Glomerular visceral epithelial cell (primary cell): ENCODE measurements around the gene IL17RA.
"Not testable (repeated sequence)": the region's sequence is repeated elsewhere in the genome, so short reads cannot be mapped to it uniquely, and the experiment has no call there.

ENCODE experiments used
- DNase-seq: peaks from one replicate; pipeline ENCODE4 v3.0.0-alpha.2; 2016; ENCODE audit errors: extremely low spot score

IL17RA gene, protein sequence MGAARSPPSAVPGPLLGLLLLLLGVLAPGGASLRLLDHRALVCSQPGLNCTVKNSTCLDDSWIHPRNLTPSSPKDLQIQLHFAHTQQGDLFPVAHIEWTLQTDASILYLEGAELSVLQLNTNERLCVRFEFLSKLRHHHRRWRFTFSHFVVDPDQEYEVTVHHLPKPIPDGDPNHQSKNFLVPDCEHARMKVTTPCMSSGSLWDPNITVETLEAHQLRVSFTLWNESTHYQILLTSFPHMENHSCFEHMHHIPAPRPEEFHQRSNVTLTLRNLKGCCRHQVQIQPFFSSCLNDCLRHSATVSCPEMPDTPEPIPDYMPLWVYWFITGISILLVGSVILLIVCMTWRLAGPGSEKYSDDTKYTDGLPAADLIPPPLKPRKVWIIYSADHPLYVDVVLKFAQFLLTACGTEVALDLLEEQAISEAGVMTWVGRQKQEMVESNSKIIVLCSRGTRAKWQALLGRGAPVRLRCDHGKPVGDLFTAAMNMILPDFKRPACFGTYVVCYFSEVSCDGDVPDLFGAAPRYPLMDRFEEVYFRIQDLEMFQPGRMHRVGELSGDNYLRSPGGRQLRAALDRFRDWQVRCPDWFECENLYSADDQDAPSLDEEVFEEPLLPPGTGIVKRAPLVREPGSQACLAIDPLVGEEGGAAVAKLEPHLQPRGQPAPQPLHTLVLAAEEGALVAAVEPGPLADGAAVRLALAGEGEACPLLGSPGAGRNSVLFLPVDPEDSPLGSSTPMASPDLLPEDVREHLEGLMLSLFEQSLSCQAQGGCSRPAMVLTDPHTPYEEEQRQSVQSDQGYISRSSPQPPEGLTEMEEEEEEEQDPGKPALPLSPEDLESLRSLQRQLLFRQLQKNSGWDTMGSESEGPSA

GRCh38 chr22:17084554-17085276, at the start of gene IL17RA:
Gene IL17RA, plus strand, starts transcription at chr22:17085000. Its CDS starts 92 bp downstream, at chr22:17085092.
- peak; percentile 89 for DNase-seq

GRCh38 chr22:17035246-17035645, 49.6 kb upstream of the IL17RA start:
- DNase-seq: no peak

- not testable (repeated sequence) for DNase-seq
Observed at GRCh38 chr22:17035976-17036841, 48.6 kb upstream of the IL17RA start.

- not testable (repeated sequence) for DNase-seq
Observed at GRCh38 chr22:17036842-17037711, 47.7 kb upstream of the IL17RA start.

- no peak for DNase-seq
Observed at GRCh38 chr22:17043521-17043920, 41.3 kb upstream of the IL17RA start.

DNA sequence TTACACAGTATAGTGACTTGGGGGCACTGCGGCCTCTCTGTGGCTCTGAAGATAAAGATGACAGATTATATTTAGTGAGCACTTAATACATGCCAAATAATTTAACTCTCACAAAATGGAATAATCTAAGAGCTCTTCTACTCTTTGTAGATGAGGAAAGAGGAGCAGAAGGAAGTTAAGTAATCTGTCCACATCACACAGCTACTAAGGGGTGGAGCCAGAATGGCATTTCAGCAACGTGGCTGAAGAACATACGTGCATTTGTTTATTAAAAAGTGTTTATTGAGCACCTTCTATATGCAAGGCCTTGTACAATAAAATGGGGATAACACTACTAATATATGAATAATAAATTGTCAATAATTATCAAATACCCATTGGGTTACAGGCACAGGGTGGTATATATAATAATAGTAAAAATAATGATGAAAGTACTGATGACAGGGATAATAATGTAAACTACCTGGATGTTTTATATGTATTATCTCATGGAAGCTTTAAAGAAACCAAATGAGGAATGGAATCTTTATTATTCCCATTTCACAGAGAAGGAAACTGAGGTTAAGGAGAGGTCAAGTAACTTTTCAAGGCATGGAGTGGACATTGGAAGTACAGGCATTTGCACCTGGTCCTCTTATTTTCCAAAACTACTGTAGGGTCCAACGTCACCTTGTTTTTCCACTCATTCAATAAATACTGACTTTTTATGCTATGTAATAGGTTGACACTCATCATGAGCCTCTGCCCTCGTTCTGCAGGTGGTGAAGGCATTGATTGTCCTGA, 38.0 kb upstream of the IL17RA start:
- no peak for DNase-seq

DNA sequence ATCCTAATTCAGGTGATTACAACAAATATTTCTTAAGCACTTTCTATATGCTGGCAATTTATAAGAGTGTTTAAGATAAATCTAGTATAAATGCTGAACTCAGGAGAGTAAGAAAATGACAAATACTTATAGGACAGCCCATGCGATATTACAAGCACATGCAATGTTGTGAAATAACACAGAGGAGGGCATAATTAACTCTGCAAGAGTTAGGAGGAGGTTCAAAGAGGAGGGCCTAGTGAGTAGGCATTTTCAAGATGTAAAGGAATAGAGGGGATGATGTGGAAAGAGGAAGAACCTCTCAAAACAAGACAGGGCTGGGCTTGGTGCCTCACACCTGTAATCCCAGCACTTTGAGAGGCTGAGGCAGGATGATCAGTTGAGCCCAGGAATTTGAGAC, 37.1 kb upstream of the IL17RA start:
- DNase-seq: no peak

GRCh38 chr22:17056058-17056457, 28.7 kb upstream of the IL17RA start:
- no peak for DNase-seq

DNA sequence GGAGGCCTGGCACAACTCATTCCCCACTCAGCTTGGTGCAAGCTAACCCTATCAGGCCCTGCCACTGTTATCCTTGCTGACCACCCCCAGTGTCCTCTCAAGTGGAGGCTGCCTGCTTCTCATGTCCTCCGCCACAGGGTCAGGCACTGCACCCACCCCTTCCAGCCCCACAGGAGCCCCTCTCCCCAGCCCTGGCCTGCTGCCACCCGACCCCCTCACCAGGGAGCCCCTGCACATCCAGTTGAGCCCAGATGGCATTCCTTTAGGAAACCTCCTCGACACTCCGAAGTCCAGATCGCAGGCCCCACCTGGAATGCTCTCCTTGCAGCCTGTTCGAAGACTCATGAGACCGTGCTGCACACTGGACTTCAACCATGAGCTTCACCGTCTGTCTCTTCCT, 28.0 kb upstream of the IL17RA start:
- no peak for DNase-seq

GRCh38 chr22:17057959-17058814, 26.6 kb upstream of the IL17RA start:
- DNase-seq: peak; percentile 47

DNA sequence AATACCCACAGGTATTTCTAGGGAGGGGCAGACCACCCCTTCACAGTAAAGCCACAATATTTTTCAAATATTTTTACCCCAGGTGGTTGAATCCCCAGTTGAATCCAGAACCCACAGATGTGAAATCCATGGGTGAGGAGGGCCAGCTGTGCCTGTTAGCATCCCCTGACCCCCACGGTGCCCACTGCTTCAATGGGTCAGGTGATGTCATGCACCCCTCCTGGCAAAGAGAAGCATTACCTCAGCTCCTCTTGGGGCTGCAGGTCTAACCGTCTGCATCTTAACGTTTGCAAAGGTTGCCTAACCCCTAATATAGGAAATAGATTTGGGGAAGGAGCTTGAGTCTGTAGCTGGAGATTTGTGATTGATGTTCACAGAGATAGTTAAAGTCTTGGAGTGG, 24.7 kb upstream of the IL17RA start:
- no peak for DNase-seq

DNA sequence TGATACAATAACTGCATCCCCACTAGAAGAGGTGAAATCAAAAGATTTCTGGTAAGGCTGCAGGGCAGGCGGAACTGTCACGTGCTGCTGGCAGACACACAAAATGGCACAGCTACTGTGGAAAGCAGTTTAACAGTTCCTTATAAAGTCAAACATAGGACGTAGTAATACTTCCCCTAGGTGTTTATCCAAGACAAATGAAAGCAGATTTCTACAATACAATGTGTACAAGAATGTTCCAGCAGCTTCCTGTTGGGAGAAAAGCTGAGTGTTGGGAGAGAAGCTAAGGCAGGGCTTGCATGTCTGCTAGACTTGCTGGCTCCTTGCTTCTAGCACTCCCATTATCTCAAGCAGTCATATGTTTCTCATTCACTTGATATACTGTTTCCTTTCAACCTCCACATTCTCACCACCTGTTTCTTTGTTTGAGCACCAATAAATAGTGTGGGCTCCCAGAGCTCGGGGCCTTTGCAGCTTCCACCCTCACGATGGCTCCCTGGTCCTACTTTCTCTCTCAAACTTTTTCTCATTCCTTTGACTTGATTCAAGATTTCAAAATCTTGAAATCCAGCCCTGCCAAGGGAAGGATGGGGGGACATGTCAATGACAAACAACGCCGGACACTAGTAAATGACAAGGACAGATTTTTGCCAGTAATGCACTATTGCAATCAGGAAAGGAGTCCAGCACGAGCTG, 21.2 kb upstream of the IL17RA start:
- DNase-seq: no peak

DNA sequence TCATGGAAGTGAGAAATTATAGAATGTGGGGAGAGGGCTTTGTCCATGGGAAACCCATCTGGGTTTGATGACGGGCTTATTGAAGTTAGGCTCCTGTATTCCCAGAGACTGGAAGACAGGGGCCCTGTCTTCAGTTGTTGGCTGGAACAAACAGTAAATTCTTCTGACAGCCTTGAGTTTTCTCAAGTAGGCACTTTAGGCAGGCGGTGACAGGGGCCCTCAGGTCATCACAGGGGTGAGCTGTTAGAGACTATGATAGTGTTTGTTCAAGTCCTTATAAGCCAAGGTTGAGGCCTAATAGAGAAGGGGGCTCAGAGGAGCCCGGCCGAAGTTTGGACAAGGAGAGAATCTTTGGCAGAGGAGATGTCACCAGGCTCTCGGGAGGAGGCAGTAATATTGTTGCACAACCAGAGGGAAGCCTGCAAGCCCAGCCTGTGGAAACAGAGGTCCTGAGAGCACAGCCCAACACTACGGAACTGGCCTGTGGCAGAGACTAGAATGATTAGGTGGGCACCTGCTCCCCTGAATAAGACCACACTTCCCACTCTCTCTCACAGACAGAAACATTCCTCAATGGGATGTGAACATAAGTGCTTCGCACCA, 20.2 kb upstream of the IL17RA start:
- DNase-seq: no peak

DNA sequence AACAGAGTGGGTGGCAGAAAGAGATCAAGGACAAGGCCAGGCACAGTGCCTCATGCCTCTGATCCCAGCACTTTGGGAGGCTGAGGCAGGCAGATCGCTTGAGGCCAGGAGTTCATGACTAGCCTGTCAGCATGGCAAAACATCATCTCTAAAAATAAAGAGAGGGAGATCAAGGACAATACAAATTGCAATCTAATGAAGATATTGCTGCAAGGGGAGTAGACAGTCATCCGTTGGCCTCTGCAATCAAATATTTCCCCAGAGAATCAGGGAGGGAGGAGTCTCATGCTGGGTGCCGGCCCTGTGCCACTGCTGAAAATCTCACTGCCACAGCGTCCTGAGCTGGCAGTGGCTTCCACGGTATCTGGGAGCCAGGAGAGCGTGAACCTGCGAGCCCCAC, 19.4 kb upstream of the IL17RA start:
- DNase-seq: no peak

DNA sequence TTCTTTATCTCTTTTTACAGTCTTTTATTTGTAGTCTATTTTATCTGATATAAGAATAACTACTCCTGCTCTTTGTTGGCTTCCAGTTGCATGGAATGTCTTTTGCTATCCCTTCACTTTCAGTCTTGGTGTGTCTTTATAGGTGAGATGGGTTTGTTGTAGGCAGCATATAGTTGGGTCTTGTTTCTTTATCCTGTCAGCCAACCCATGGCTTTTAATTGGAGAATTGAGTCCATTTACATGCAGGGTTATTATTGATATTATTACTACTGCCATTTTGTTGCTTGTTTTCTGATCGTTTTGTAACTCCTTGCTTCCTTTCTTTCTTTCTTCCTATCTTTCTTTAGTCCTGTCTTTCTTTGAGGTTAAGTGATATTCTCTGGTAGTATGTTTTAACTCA, 11.9 kb upstream of the IL17RA start:
- no peak for DNase-seq

DNA sequence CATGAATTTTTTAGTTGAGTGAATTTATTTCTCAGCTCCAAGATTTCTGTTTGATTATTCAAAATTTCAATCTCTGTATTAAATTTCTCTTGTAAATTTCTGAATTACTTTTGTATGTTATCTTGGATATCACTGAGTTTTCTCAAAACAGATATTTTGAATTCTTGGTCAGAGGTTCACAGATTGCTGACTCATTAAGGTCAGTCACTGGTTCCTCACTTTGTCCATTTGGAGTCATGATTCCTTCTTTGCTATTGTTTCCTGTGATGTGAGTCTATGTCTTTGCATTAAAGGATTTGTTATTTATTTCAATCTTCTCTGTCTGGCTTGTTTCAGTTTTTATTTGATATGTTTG, 10.2 kb upstream of the IL17RA start:
- DNase-seq: no peak

- DNase-seq: peak; percentile 50
Observed at GRCh38 chr22:17077255-17077654, 7.5 kb upstream of the IL17RA start.

GRCh38 chr22:17079572-17079971, 5.2 kb upstream of the IL17RA start:
- DNase-seq: no peak
